ENCODE measurements around the gene NOXA1. TPM values are rescaled to one million over a fixed set of nuclear protein-coding genes. Genes with fewer than 3 reads are reported as not detected.

Gene NOXA1
- total and polyA plus RNA-seq, 4 donors: 1.3 to 3.6 (median 2.4) TPM

DNA sequence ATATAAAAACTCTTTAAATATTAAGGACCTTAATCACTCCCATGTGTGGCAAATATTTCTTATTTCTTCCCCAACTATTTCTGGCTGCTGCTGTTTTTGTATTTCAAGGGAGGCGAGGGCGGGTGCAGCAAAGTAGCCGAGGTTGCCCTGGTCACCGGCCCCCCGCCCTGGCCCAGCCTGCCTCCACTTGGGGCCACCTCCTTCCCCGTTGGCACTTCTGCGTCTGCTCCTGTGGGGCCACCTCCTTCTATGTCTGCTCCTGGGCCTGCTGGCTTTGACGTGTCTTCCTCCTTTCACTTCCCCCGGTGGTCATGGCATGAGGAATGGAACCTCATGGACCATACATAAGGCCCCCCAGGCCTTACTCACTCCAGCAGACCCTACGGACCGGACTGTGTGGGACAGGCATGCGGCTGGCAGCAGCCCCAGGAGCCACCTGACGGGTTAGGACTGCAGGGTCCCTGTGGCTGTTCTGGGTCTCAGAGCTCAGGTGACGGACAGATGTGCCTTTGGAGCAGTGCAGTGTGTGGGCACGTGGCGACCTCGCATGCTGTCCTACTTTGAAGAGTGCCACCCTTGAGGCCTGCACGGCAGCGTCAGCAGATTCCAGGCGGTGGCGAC, 23.8 kb downstream of the NOXA1 start:
- DNase-seq (ENCODE audit: low spot score): no peak
- 87% methylated on average over 21 of the region's 21 CpGs for WGBS
- H3K27me3 ChIP-seq (ENCODE audit: control insufficient read depth in 4 of 4, insufficient read depth in 4 of 4, low read length in 3 of 4): no peaks in the 10 kb centered on the region

DNA sequence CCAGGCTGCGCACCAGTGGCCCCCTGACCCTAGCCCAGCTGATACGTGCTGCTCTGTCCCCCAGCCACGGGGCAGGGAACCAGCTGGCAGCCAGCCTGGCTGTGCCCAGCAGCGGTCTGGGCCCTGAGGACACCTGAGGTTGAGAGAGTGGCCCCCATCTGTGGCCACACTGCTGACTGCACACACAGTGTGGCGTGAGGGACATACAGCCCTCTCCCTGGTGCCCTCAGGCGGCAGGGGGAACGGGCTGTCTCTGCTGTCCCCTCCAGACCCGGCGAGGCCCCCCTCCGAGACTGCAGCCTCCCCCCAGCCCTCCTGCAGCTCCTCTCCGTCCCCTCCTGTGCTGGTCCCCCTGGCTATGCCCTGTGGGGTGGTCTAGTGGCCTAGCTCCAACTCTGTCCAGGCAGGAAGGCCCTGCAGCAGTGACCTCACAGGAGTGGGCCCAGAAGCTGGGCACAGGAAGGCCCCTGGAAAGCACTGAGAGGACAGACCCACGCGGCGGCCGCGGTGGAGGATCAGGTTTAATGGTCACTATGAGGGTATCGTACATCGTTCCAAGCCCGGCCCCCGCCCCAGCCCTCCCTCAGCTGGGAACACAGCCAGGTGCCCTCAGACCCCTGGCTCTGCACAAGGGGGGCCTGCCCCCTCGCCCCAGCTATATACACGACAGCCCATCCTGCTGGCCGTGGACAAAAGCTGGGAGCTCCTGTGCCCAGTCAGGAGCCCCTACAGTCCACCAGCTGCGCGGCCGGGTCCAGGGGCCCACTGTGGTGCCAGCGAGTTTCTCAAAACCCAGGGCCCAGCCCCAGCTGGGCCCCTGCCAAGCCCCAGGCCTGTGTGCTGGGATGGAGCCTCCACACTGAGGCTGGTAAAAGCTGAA, 24.8 kb downstream of the NOXA1 start:
- 85% methylated on average over 27 of the region's 27 CpGs for whole genome bisulfite sequencing

More for the DNA sequence above, 23.8 kb downstream of the NOXA1 start:
- Histone ChIP-seq H3K4me3 (ENCODE audit: low read depth in 1 of 3, low read length in 3 of 3) (no peak overlapping the region), H3K9me3 (ENCODE audit: control insufficient read depth in 4 of 4, low read length in 3 of 4) (no peaks in the 10 kb centered on the region), H3K27ac (ENCODE audit: low read depth in 1 of 2, low read length in 2 of 2) (no peak overlapping the region), H3K9ac (ENCODE audit: low read depth in 1 of 2, low read length in 2 of 2) (no peak overlapping the region), H3K4me1 (ENCODE audit: control insufficient read depth in 4 of 4, insufficient read depth in 4 of 4, low read length in 3 of 4) (peaks cover 1 to 13% (median 11%) of the 10 kb centered on the region in 4 donors), H3K36me3 (ENCODE audit: control insufficient read depth in 4 of 4, insufficient read depth in 3 of 4, low read depth in 1 of 4, low read length in 3 of 4) (peaks cover 0 to 4% (median 2%) of the 10 kb centered on the region in 4 donors)
- TF ChIP-seq YY1 (IDR thresholded peaks at IDR 0.05): no peak
- no peak for TF ChIP-seq GABPA (IDR thresholded peaks at IDR 0.05 in 1 of 2, conservative IDR thresholded peaks at IDR 0.05 in 1 of 2)
- no peak for TF ChIP-seq SP1 (IDR thresholded peaks at IDR 0.05)
- no peak for TF ChIP-seq RXRA (IDR thresholded peaks at IDR 0.05)
- TF ChIP-seq EGR1 (IDR thresholded peaks at IDR 0.05; ENCODE audit: low read depth in 2 of 2): no peak
- TF ChIP-seq HNF4A (conservative IDR thresholded peaks at IDR 0.05): no peak
- TF ChIP-seq, protein P1, sequence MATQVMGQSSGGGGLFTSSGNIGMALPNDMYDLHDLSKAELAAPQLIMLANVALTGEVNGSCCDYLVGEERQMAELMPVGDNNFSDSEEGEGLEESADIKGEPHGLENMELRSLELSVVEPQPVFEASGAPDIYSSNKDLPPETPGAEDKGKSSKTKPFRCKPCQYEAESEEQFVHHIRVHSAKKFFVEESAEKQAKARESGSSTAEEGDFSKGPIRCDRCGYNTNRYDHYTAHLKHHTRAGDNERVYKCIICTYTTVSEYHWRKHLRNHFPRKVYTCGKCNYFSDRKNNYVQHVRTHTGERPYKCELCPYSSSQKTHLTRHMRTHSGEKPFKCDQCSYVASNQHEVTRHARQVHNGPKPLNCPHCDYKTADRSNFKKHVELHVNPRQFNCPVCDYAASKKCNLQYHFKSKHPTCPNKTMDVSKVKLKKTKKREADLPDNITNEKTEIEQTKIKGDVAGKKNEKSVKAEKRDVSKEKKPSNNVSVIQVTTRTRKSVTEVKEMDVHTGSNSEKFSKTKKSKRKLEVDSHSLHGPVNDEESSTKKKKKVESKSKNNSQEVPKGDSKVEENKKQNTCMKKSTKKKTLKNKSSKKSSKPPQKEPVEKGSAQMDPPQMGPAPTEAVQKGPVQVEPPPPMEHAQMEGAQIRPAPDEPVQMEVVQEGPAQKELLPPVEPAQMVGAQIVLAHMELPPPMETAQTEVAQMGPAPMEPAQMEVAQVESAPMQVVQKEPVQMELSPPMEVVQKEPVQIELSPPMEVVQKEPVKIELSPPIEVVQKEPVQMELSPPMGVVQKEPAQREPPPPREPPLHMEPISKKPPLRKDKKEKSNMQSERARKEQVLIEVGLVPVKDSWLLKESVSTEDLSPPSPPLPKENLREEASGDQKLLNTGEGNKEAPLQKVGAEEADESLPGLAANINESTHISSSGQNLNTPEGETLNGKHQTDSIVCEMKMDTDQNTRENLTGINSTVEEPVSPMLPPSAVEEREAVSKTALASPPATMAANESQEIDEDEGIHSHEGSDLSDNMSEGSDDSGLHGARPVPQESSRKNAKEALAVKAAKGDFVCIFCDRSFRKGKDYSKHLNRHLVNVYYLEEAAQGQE (IDR thresholded peaks at IDR 0.05): no peak
- TF ChIP-seq NR2F2 (IDR thresholded peaks at IDR 0.05): no peak
- TF ChIP-seq JUND (IDR thresholded peaks at IDR 0.05): no peak
- TF ChIP-seq, protein P2, sequence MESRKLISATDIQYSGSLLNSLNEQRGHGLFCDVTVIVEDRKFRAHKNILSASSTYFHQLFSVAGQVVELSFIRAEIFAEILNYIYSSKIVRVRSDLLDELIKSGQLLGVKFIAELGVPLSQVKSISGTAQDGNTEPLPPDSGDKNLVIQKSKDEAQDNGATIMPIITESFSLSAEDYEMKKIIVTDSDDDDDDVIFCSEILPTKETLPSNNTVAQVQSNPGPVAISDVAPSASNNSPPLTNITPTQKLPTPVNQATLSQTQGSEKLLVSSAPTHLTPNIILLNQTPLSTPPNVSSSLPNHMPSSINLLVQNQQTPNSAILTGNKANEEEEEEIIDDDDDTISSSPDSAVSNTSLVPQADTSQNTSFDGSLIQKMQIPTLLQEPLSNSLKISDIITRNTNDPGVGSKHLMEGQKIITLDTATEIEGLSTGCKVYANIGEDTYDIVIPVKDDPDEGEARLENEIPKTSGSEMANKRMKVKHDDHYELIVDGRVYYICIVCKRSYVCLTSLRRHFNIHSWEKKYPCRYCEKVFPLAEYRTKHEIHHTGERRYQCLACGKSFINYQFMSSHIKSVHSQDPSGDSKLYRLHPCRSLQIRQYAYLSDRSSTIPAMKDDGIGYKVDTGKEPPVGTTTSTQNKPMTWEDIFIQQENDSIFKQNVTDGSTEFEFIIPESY (IDR thresholded peaks at IDR 0.05): no peak

More for the DNA sequence above, 24.8 kb downstream of the NOXA1 start:
- TF ChIP-seq EGR1 (IDR thresholded peaks at IDR 0.05; ENCODE audit: low read depth in 2 of 2) (no peak), YY1 (IDR thresholded peaks at IDR 0.05) (no peak), NR2F2 (IDR thresholded peaks at IDR 0.05) (no peak), TAF1 (conservative IDR thresholded peaks at IDR 0.05) (no peak), HNF4A (conservative IDR thresholded peaks at IDR 0.05) (no peak), SP1 (IDR thresholded peaks at IDR 0.05) (no peak), RAD21 (IDR thresholded peaks at IDR 0.05) (no peak), FOXA1 (IDR thresholded peaks at IDR 0.05) (no peak)
- TF ChIP-seq, protein P2 (IDR thresholded peaks at IDR 0.05): no peak
- TF ChIP-seq, protein P3, sequence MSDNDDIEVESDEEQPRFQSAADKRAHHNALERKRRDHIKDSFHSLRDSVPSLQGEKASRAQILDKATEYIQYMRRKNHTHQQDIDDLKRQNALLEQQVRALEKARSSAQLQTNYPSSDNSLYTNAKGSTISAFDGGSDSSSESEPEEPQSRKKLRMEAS (IDR thresholded peaks at IDR 0.05): no peak
- TF ChIP-seq, protein P4, sequence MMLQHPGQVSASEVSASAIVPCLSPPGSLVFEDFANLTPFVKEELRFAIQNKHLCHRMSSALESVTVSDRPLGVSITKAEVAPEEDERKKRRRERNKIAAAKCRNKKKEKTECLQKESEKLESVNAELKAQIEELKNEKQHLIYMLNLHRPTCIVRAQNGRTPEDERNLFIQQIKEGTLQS (IDR thresholded peaks at IDR 0.05): no peak
- TF ChIP-seq, protein P1 (IDR thresholded peaks at IDR 0.05): no peak
- peaks cover 1 to 12% (median 8%) of the 10 kb centered on the region in 4 donors for H3K4me1 ChIP-seq (ENCODE audit: control insufficient read depth in 4 of 4, insufficient read depth in 4 of 4, low read length in 3 of 4)
- DNase-seq (ENCODE audit: low spot score): no peak
- H3K9me3 ChIP-seq (ENCODE audit: control insufficient read depth in 4 of 4, low read length in 3 of 4): no peaks in the 10 kb centered on the region
- H3K9ac ChIP-seq (ENCODE audit: low read depth in 1 of 2, low read length in 2 of 2): no peak overlapping the region
- H3K27ac ChIP-seq (ENCODE audit: low read depth in 1 of 2, low read length in 2 of 2): no peak overlapping the region
- no peaks in the 10 kb centered on the region for H3K27me3 ChIP-seq (ENCODE audit: control insufficient read depth in 4 of 4, insufficient read depth in 4 of 4, low read length in 3 of 4)
- H3K4me3 ChIP-seq (ENCODE audit: low read depth in 1 of 3, low read length in 3 of 3): no peak overlapping the region
- H3K36me3 ChIP-seq (ENCODE audit: control insufficient read depth in 4 of 4, insufficient read depth in 3 of 4, low read depth in 1 of 4, low read length in 3 of 4): peaks cover 0 to 5% (median 2%) of the 10 kb centered on the region in 4 donors

Measured in liver (tissue), 9 donors.